HG03159 (cell line): ENCODE data around the gene OSBPL3.
A peak's percentile ranks its signal among the peaks of the same experiment; 100 is the strongest.

ENCODE experiments used
- ATAC-seq: cut with Tn5 transposase; IDR thresholded peaks from one replicate; pipeline ENCODE4 v1.9.1; 2021; ENCODE audit warnings: mild to moderate bottlenecking, moderate library complexity; ENCODE audit not compliant: unreplicated experiment

OSBPL3 gene

GRCh38 chr7:24833549-24833948, 146.4 kb downstream of the OSBPL3 start:
- no peak for ATAC-seq

GRCh38 chr7:24831240-24831639, 148.7 kb downstream of the OSBPL3 start:
- ATAC-seq = no peak

GRCh38 chr7:24830440-24831050, 149.4 kb downstream of the OSBPL3 start:
- no peak for ATAC-seq

- no peak for ATAC-seq
Measured at GRCh38 chr7:24829787-24830186, 150.2 kb downstream of the OSBPL3 start.

- ATAC-seq = no peak
Measured at GRCh38 chr7:24828891-24829661, 150.9 kb downstream of the OSBPL3 start.

GRCh38 chr7:24827589-24827988, 152.4 kb downstream of the OSBPL3 start:
- no peak for ATAC-seq

- no peak for ATAC-seq
Measured at GRCh38 chr7:24827027-24827426, 153.0 kb downstream of the OSBPL3 start.

- no peak for ATAC-seq
Measured at GRCh38 chr7:24826662-24827020, 153.3 kb downstream of the OSBPL3 start.

GRCh38 chr7:24825931-24826661, 153.9 kb downstream of the OSBPL3 start:
- no peak for ATAC-seq

- ATAC-seq = no peak
Measured at GRCh38 chr7:24825381-24825794, 154.6 kb downstream of the OSBPL3 start.

GRCh38 chr7:24824896-24825295, 155.1 kb downstream of the OSBPL3 start:
- ATAC-seq = no peak

- ATAC-seq = no peak
Measured at GRCh38 chr7:24824400-24824799, 155.6 kb downstream of the OSBPL3 start.

- no peak for ATAC-seq
Measured at GRCh38 chr7:24821754-24822054, 158.3 kb downstream of the OSBPL3 start.

- ATAC-seq = peak; percentile 81
Measured at GRCh38 chr7:24821045-24821753, 158.8 kb downstream of the OSBPL3 start.

GRCh38 chr7:24820730-24821044, 159.3 kb downstream of the OSBPL3 start:
- no peak for ATAC-seq

- ATAC-seq = peak; percentile 58
Measured at GRCh38 chr7:24819916-24820689, 159.9 kb downstream of the OSBPL3 start.

GRCh38 chr7:24817339-24817738, 162.6 kb downstream of the OSBPL3 start:
- ATAC-seq = no peak

- no peak for ATAC-seq
Measured at GRCh38 chr7:24816868-24817267, 163.1 kb downstream of the OSBPL3 start.

GRCh38 chr7:24812305-24812945, 167.6 kb downstream of the OSBPL3 start:
- no peak for ATAC-seq

GRCh38 chr7:24808518-24808917, 171.5 kb downstream of the OSBPL3 start:
- no peak for ATAC-seq
